ENCODE data around the gene SOWAHA.
A peak's percentile ranks its signal among the peaks of the same experiment; 100 is the strongest.
"Not testable (repeated sequence)": the region's sequence is repeated elsewhere in the genome, so short reads cannot be mapped to it uniquely, and the experiment has no call there.

Gene SOWAHA

DNA sequence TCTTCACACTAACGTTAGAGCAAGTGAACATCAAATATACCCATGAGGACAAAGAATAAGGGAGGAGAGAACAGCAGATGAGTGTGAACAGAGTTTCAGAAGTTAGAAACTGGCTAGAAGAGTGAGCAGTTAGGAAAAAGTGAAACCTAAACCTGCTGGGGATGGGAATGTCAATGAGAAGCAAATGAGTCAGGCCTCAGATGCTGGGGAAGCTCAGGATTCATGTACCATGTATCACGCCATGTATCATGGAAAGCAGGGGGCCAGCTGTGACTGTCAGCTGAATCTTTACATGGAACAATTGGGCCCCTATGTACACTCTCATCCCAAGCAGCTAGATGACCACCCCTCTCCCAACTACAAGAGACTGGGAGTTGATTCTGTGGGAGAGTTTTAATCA is 37.0 kb downstream of the SOWAHA start:
- TF ChIP-seq GATA1 (IDR thresholded peaks at IDR 0.05; ENCODE audit: low read depth, low read length), result no peak
- no peak for TF ChIP-seq POLR2A (IDR thresholded peaks at IDR 0.05; ENCODE audit: low read length)
- no peak for DNase-seq

DNA sequence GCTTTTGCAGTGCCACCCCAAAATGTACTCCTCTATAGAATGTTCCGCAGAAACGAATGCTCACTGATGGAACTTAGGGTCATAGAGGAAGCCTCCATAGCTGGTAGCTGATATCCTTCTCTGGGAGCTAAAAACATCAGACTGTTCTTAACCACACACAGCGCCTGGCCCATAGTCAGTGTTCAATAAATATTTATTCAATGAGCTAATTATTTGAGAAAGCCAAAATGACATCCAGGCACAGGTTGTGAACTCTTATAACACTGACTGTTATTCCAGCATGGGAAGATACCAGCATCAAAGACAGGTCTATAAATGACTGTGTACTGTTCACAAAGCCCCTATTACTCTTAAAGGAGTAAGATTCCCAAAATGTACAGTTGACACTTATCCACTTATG is 40.2 kb downstream of the SOWAHA start:
- no peak for DNase-seq
- TF ChIP-seq GATA1 (IDR thresholded peaks at IDR 0.05; ENCODE audit: low read depth, low read length) (no peak), POLR2A (IDR thresholded peaks at IDR 0.05; ENCODE audit: low read length) (no peak)

DNA sequence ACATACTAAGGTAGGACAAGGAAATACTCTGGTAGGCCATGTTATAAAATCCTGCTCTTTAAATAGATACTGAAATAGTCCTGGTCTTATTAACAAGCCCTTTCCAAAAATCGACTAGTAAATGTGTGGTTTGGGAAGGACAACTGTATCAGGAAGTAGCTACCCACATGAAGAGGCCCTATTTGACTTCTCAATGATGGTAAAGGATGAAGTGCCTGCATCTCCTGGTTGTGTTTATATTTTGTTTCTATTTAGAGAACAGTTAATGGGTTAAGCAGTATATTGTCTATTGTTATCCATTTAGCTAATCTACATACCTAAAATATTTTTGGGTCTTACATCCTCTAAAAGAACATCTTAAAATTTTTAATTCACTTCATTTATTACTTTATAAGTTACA is 40.7 kb downstream of the SOWAHA start:
- TF ChIP-seq POLR2A (IDR thresholded peaks at IDR 0.05; ENCODE audit: low read length) (no peak), GATA1 (IDR thresholded peaks at IDR 0.05; ENCODE audit: low read depth, low read length) (no peak)
- DNase-seq, result no peak

DNA sequence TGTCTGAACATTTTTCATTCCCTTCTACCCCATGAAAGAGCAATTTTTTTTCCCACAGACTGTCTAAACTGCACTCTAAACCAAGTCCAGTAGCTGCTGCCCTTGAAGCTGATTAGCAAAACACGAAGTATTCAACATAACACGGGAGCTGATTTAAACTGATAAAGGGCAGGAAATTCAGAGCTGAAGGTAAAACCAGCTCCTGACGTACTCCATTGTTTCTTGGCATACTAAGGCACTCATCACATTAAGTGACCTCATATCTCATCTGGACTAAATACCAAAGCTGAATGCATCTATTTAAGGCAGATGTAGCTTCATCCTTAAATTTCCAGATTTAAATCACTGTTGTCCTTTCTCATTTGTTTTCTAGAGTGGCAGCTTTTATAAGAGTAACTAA is 41.2 kb downstream of the SOWAHA start:
- TF ChIP-seq GATA1 (IDR thresholded peaks at IDR 0.05; ENCODE audit: low read depth, low read length) (no peak), POLR2A (IDR thresholded peaks at IDR 0.05; ENCODE audit: low read length) (no peak)
- DNase-seq, result no peak

DNA sequence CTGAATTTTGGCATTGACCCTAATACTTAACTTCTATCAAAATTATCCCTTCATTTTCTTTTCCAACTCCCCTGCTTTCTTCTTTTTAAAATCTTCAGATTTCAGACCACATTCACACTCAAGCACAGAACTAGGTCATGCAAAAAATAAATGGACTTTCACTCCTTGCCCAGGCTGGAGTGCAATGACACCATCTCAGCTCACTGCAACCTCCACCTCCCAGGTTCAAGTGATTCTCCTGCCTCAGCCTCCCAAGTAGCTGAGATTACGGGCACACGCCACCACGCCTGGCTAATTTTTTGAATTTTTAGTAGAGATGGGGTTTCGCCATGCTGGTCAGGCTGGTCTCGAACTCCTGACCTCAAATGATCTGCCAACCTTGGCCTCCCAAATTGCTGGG is 41.9 kb downstream of the SOWAHA start:
- not testable (repeated sequence) for DNase-seq

DNA sequence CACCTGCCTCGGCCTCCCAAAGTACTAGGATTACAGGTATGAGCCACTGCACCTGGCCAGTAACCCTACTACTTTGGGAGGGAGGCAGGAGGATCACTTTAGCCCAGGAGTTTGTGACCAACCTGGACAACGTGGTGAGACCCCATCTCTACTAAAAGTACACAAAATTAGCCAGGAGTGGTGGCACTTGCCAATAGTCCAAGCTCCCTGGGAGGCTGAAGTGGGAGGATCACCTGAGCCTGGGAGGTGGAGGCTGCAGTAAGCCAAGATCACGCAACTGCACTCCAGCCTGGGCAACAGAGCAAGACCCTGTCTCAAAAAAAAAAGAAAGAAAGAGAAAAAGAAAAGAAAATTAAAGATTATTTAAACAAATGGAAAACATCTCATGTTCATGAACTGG is 42.9 kb downstream of the SOWAHA start:
- no peak for TF ChIP-seq GATA1 (IDR thresholded peaks at IDR 0.05; ENCODE audit: low read depth, low read length)
- TF ChIP-seq POLR2A (IDR thresholded peaks at IDR 0.05; ENCODE audit: low read length), result no peak

DNA sequence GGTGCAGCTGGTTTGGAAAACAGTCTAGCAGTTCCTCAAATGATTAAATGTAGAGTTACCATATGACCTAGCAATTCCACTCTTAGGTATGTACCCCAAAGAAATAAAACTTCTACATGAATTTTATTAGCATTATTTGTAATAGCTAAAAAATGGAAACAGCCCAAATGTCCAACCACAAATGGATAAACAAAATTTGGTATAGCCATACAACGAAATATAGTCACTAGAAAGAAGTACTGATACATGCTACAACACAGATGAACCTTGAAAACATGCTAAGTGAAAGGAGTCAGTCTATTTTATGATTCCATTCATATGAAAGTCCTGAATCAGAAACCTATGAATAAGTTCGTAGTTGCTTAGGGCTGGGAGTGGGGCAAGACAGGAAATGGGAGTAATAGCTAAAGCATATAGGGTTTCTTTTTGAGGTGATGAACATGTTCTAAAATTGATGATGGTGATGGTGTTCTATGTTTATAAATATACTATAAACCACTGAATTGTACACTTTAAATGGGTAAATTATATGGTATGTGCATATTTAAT is 46.9 kb downstream of the SOWAHA start:
- DNase-seq, result no peak
- no peak for TF ChIP-seq POLR2A (IDR thresholded peaks at IDR 0.05; ENCODE audit: low read length)
- no peak for TF ChIP-seq GATA1 (IDR thresholded peaks at IDR 0.05; ENCODE audit: low read depth, low read length)

More for the DNA sequence above, 42.9 kb downstream of the SOWAHA start:
- DNase-seq, result no peak

DNA sequence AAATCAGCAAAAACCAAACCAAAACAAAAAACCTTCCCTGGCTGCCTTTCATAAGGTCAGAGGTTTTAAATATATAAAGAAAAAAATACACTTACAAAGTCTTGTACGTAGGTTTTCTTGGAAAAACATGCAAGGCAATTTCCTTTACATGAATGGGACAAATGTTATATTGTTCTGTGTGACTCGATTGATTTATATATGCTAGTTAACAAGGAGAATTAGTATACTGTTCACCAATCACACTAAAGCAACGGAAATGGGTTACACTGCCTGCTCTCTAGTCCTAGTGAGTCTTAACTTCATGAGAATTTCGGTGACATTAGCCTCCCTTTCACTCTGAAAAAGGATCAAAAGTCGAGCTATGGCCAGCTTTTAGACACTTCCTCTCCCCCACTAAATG is 47.6 kb downstream of the SOWAHA start:
- DNase-seq, result no peak
- TF ChIP-seq GATA1 (IDR thresholded peaks at IDR 0.05; ENCODE audit: low read depth, low read length) (no peak), POLR2A (IDR thresholded peaks at IDR 0.05; ENCODE audit: low read length) (no peak)

DNA sequence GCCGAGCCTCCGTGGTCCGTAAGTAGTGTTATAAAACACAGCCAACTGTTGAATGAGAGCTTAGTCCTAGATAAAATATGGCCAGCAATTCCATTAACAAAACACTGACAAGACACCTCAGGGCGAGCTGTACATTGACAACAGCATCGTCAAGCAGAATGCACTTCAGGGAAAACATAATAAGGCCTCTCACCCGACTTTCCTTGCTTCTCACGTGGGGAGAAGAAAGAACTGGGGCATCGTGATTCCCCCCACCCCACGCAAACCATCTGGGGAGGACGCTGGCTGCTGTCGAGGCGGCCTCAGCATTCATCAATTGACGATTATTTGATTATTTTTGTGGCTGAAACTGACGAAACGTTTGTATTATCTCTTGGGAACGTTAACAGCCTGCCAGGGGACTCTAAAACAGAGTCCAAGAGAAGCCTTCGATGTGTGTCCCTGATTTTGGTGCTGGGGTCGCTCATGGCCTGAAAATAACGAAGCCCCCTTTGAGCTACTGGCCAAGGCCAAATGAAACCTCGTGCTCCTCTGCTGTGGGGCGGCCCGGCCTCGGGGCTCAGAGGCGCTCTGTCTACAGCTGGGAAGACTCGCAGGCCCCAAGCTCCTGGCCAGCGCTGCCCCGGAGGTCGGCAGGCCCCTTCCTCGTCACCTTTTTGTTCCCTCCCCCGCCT is 52.7 kb downstream of the SOWAHA start:
- DNase-seq, result peak in 1 of 2 experiments; percentile 37
- TF ChIP-seq POLR2A (IDR thresholded peaks at IDR 0.05; ENCODE audit: low read length), result no peak
- no peak for TF ChIP-seq GATA1 (IDR thresholded peaks at IDR 0.05; ENCODE audit: low read depth, low read length)
